Mammary epithelial cell (primary cell): ENCODE data around the gene COL5A1.

Experiments
- EZH2 ChIP-seq: IDR thresholded peaks from 2 replicates; pipeline ENCODE4 v1.6.1; 2012; ENCODE audit warnings: low read length, inconsistent platforms, borderline replicate concordance
- TF ChIP-seq, protein P1 (sequence below), 2 donors: IDR thresholded peaks in 1 of 2; conservative IDR thresholded peaks in 1 of 2; 2 replicates each; pipeline ENCODE4 v1.5.1; 2011 to 2012; ENCODE audit warnings: inconsistent platforms in 2 of 2, low read length in 2 of 2, mild to moderate bottlenecking in 2 of 2, control low read depth in 1 of 2, low read depth in 1 of 2; ENCODE audit not compliant: insufficient read depth in 1 of 2; ENCODE audit errors: extremely low read depth in 1 of 2

DNA sequence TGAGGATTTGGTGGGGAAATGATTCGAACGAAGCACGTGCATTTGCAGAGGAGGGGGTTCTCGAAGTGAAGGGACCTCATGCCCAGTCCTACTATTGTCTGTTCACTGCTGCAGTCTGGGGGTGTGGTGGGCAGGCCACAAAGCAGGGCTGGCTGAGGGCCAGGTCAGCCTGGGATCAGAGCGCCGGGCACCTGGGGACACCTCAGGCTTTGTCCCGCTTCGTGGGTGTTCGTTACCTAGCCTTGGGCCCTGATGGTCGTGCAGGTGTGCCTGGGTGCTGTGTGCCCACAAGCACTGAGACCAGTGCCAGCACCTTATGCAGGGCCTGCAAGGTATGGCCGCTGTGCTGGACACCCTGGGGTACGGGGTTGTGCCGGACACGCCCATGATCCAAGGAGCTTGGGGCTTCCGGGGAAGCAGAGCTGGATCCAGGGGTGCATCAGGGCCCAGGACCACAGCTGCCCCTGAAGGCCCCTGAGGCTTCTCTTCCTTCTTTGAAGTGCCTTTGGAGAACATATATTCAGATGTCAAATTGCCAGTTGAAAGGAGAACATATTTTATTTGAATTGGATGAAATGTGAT, 80.6 kb downstream of the COL5A1 start:
- TF ChIP-seq, protein P1, sequence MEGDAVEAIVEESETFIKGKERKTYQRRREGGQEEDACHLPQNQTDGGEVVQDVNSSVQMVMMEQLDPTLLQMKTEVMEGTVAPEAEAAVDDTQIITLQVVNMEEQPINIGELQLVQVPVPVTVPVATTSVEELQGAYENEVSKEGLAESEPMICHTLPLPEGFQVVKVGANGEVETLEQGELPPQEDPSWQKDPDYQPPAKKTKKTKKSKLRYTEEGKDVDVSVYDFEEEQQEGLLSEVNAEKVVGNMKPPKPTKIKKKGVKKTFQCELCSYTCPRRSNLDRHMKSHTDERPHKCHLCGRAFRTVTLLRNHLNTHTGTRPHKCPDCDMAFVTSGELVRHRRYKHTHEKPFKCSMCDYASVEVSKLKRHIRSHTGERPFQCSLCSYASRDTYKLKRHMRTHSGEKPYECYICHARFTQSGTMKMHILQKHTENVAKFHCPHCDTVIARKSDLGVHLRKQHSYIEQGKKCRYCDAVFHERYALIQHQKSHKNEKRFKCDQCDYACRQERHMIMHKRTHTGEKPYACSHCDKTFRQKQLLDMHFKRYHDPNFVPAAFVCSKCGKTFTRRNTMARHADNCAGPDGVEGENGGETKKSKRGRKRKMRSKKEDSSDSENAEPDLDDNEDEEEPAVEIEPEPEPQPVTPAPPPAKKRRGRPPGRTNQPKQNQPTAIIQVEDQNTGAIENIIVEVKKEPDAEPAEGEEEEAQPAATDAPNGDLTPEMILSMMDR (conservative IDR thresholded peaks at IDR 0.05 in 1 of 2, IDR thresholded peaks at IDR 0.05 in 1 of 2; ENCODE audit: extremely low read depth in 1 of 2, insufficient read depth in 1 of 2, low read depth in 1 of 2, low read length in 2 of 2): no peak
- no peak for TF ChIP-seq EZH2
